HepG2 (cell line): ENCODE measurements around the gene ZNF556. TPM values are rescaled to one million over a fixed set of nuclear protein-coding genes. Genes with fewer than 3 reads are reported as not detected.
A peak's percentile ranks its signal among the peaks of the same experiment; 100 is the strongest.

ENCODE experiments used
- BRD4 ChIP-seq: sonication (generic); formaldehyde crosslinking; IDR thresholded peaks from 2 replicates; pipeline ENCODE4 v1.4.0; 2020; ENCODE audit warnings: missing genetic modification reagents
- CENPX ChIP-seq: sonication (generic); formaldehyde crosslinking; IDR thresholded peaks from 2 replicates; pipeline ENCODE4 v1.9.0; 2021; ENCODE audit warnings: mild to moderate bottlenecking, missing genetic modification reagents, moderate library complexity
- JUND ChIP-seq: sonication (generic); formaldehyde crosslinking; IDR thresholded peaks from 2 replicates; pipeline ENCODE4 v1.8.0; 2022; ENCODE audit warnings: mild to moderate bottlenecking, missing genetic modification reagents
- KLF15 ChIP-seq: sonication (generic); formaldehyde crosslinking; IDR thresholded peaks from 2 replicates; pipeline ENCODE4 v1.8.1; 2023; ENCODE audit warnings: borderline replicate concordance, mild to moderate bottlenecking, inconsistent platforms, missing genetic modification reagents, mixed read lengths
- MTA1 ChIP-seq: sonication (generic); formaldehyde crosslinking; IDR thresholded peaks from 2 replicates; pipeline ENCODE4 v1.4.0; 2020; ENCODE audit warnings: missing genetic modification reagents, mild to moderate bottlenecking, borderline replicate concordance
- MYC ChIP-seq: sonication (generic); formaldehyde crosslinking; IDR thresholded peaks from 2 replicates; pipeline ENCODE4 v1.9.0; 2021; ENCODE audit warnings: missing genetic modification reagents, borderline replicate concordance
- NFYC ChIP-seq: IDR thresholded peaks from 2 replicates; pipeline ENCODE4 v1.6.1; 2016; ENCODE audit warnings: missing genetic modification reagents, missing compliant biosample characterization
- PAWR ChIP-seq: sonication (generic); formaldehyde crosslinking; IDR thresholded peaks from 2 replicates; pipeline ENCODE4 v1.4.0; 2020; ENCODE audit warnings: missing genetic modification reagents, mild to moderate bottlenecking, borderline replicate concordance
- PHF20 ChIP-seq: sonication (generic); formaldehyde crosslinking; IDR thresholded peaks from 2 replicates; pipeline ENCODE4 v1.5.0; 2020; ENCODE audit warnings: mild to moderate bottlenecking, missing genetic modification reagents
- SALL2 ChIP-seq: sonication (generic); formaldehyde crosslinking; IDR thresholded peaks from 2 replicates; pipeline ENCODE4 v1.8.1; 2023; ENCODE audit warnings: mild to moderate bottlenecking, missing genetic modification reagents, inconsistent platforms
- SMC3 ChIP-seq: IDR thresholded peaks from 2 replicates; pipeline ENCODE4 v1.6.1; 2011; ENCODE audit warnings: low read length, improper control_type of control experiment
- SP2 ChIP-seq: sonication (generic); formaldehyde crosslinking; IDR thresholded peaks from 2 replicates; pipeline ENCODE4 v1.5.1; 2020; ENCODE audit warnings: mild to moderate bottlenecking, missing genetic modification reagents
- YEATS4 ChIP-seq: sonication (generic); formaldehyde crosslinking; IDR thresholded peaks from 2 replicates; pipeline ENCODE4 v1.4.0; 2020; ENCODE audit warnings: missing genetic modification reagents, borderline replicate concordance
- ZFP36L2 ChIP-seq: sonication (generic); formaldehyde crosslinking; IDR thresholded peaks from 2 replicates; pipeline ENCODE4 v1.4.0; 2020; ENCODE audit warnings: missing genetic modification reagents
- ZFYVE20 ChIP-seq: sonication (generic); formaldehyde crosslinking; IDR thresholded peaks from 2 replicates; pipeline ENCODE4 v1.8.0; 2023; ENCODE audit warnings: low read depth, mild to moderate bottlenecking, moderate library complexity, missing genetic modification reagents, borderline replicate concordance
- ZNF292 ChIP-seq: sonication (generic); formaldehyde crosslinking; IDR thresholded peaks from 2 replicates; pipeline ENCODE4 v1.8.1; 2022; ENCODE audit warnings: mild to moderate bottlenecking, low read depth, missing genetic modification reagents, borderline replicate concordance
- ZNF350 ChIP-seq: sonication (generic); formaldehyde crosslinking; IDR thresholded peaks from 2 replicates; pipeline ENCODE4 v1.4.0; 2020; ENCODE audit warnings: mild to moderate bottlenecking, low read depth, missing genetic modification reagents, borderline replicate concordance
- ZNF530 ChIP-seq: sonication (generic); formaldehyde crosslinking; IDR thresholded peaks from 2 replicates; pipeline ENCODE4 v1.5.0; 2020; ENCODE audit warnings: low read depth, mild to moderate bottlenecking, missing genetic modification reagents
- ZNF563 ChIP-seq: sonication (generic); formaldehyde crosslinking; IDR thresholded peaks from 2 replicates; pipeline ENCODE4 v1.8.0; 2022; ENCODE audit warnings: mild to moderate bottlenecking, moderate library complexity, missing genetic modification reagents
- ZNF7 ChIP-seq: IDR thresholded peaks from 2 replicates; pipeline ENCODE4 v1.6.1; 2016; ENCODE audit warnings: missing biosample characterization, missing genetic modification reagents
- polyA plus RNA-seq, 8 experiments: library from polyadenylated mRNA; depleted of rRNA in 3 of 8; stranded (reverse) in 7 of 8; unstranded in 1 of 8; fragments of >200 nt; fragmentation: Illumina TruSeq in 4 of 8; extraction: Trizol in 4 of 8; gene quantifications; 2 replicates each; pipeline versions ENCODE4 v1.2.1 to v1.2.3, GENCODE V29; 2011 to 2016; ENCODE audit warnings: low read depth in 4 of 8, missing spikeins in 1 of 8, mixed read lengths in 1 of 8; ENCODE audit not compliant: insufficient read depth in 1 of 8
- total RNA-seq, 5 experiments: library from RNA; depleted of rRNA; stranded (reverse); fragments of >200 nt; fragmentation: Illumina TruSeq; extraction: Trizol; gene quantifications; 2 replicates each; pipeline ENCODE4 v1.2.3, GENCODE V29; 2016; ENCODE audit warnings: low read depth in 1 of 5
- TF ChIP-seq, protein P1 (sequence below): sonication (generic); formaldehyde crosslinking; IDR thresholded peaks from 2 replicates; pipeline ENCODE4 v1.8.1; 2023; ENCODE audit warnings: mild to moderate bottlenecking, missing genetic modification reagents
- TF ChIP-seq, protein P2 (sequence below), 2 experiments: fragments of 450-650 bp in 1 of 2; sonication (generic) in 1 of 2; formaldehyde crosslinking; IDR thresholded peaks; 2 replicates each; pipeline versions ENCODE4 v1.5.0 to v1.8.0; 2020 to 2022; ENCODE audit warnings: mild to moderate bottlenecking in 1 of 2, missing genetic modification reagents in 1 of 2
- TF ChIP-seq, protein P3 (sequence below): sonication (generic); formaldehyde crosslinking; IDR thresholded peaks from 2 replicates; pipeline ENCODE4 v1.8.1; 2023; ENCODE audit warnings: mild to moderate bottlenecking, missing genetic modification reagents
- TF ChIP-seq, protein P4 (sequence below): sonication (generic); formaldehyde crosslinking; IDR thresholded peaks from 2 replicates; pipeline ENCODE4 v1.4.0; 2020; ENCODE audit warnings: missing genetic modification reagents

Gene ZNF556
- total and polyA plus RNA-seq, 2 of the 13 experiments (the other 11 are each of a cell fraction or from before 2014, with no cell fraction given) = 4.2 to 28.6 TPM

DNA sequence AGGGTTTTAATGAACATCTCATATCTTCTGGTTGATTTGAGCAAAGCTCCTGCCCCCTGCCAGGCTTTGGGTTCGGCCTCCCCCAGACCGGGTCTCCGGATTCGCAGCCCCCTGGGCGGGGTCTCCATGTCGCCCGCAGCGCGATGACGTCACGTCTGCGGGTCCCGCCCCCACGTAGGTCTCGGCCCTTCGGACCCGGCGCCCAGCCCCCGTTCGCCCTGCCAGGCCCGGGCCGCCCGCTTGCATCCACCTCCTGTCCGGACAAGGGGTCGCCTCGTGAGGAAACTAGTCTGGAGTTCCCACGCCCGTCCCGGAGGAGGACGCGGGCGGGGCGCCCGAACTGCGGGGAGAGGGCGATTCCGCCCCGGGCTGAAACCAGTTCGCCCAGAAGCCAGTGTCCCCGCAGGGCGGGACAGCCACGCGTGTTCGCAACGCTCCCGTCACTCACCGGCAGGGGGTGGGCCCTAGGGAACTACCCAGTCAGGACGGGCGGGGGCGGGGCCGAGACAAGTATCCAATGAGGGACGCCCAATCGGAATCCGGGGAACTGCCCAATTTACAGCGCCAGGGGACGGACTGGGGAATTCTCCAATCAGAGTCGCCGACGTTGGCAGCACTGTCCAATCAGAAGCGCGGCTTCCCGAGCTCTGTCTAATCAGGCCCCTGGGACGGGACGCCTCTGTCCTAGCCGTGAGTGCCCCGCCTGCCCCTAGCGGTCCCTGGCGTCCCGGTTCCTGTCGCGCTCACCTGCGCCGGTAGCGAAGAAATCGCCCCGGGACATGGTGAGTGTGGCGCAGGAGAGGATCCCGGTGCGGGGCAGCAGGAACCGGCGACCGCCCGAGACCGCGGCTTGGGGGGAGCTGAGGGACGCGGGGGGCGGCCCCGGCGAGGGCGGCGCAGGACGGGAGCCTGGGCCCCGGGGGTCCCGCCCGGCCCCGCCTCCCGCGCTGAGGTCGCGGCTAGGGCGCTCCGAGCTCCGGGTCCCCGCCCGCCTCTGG is 26.0 kb upstream of the ZNF556 start, which contains the start of gene ZNF555 (continued):
- TF ChIP-seq, protein P1, sequence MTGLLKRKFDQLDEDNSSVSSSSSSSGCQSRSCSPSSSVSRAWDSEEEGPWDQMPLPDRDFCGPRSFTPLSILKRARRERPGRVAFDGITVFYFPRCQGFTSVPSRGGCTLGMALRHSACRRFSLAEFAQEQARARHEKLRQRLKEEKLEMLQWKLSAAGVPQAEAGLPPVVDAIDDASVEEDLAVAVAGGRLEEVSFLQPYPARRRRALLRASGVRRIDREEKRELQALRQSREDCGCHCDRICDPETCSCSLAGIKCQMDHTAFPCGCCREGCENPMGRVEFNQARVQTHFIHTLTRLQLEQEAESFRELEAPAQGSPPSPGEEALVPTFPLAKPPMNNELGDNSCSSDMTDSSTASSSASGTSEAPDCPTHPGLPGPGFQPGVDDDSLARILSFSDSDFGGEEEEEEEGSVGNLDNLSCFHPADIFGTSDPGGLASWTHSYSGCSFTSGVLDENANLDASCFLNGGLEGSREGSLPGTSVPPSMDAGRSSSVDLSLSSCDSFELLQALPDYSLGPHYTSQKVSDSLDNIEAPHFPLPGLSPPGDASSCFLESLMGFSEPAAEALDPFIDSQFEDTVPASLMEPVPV = peak; percentile 85; the same call in 1 of the 2 replicates
- TF ChIP-seq MYC (CRISPR knock-in tag) (peak; percentile 92), YEATS4 (peak; percentile 91), ZNF7 (CRISPR knock-in tag) (no peak), NFYC (peak; percentile 98), SALL2 (CRISPR knock-in tag) (peak; percentile 96), PHF20 (peak; percentile 55), CENPX (CRISPR knock-in tag) (no peak), MTA1 (CRISPR knock-in tag) (peak; percentile 100), PAWR (CRISPR knock-in tag) (0 out of 2 replicates have a peak, but pooled peaks have one; percentile 80), ZNF292 (peak; percentile 57; the same call in 1 of the 2 replicates), ZNF530 (CRISPR knock-in tag) (no peak), JUND (CRISPR knock-in tag) (0 out of 2 replicates have a peak, but pooled peaks have one; percentile 60), KLF15 (0 out of 2 replicates have a peak, but pooled peaks have one; percentile 82), BRD4 (peak; percentile 92), SMC3 (no peak), ZFYVE20 (CRISPR knock-in tag) (no peak), ZFP36L2 (CRISPR knock-in tag) (no peak), ZNF563 (no peak; the same call in 1 of the 2 replicates), ZNF350 (CRISPR knock-in tag) (peak; percentile 90), SP2 (CRISPR knock-in tag) (peak; percentile 97)
- TF ChIP-seq, protein P2, sequence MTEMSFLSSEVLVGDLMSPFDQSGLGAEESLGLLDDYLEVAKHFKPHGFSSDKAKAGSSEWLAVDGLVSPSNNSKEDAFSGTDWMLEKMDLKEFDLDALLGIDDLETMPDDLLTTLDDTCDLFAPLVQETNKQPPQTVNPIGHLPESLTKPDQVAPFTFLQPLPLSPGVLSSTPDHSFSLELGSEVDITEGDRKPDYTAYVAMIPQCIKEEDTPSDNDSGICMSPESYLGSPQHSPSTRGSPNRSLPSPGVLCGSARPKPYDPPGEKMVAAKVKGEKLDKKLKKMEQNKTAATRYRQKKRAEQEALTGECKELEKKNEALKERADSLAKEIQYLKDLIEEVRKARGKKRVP (CRISPR knock-in tag; IDR thresholded peaks at IDR 0.05) = peak in 1 of 2 experiments; percentile 66; a peak in 1 of 4 replicates
- TF ChIP-seq, protein P3, sequence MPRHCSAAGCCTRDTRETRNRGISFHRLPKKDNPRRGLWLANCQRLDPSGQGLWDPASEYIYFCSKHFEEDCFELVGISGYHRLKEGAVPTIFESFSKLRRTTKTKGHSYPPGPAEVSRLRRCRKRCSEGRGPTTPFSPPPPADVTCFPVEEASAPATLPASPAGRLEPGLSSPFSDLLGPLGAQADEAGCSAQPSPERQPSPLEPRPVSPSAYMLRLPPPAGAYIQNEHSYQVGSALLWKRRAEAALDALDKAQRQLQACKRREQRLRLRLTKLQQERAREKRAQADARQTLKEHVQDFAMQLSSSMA (CRISPR knock-in tag) = peak; percentile 68; the same call in 1 of the 2 replicates
- TF ChIP-seq, protein P4, sequence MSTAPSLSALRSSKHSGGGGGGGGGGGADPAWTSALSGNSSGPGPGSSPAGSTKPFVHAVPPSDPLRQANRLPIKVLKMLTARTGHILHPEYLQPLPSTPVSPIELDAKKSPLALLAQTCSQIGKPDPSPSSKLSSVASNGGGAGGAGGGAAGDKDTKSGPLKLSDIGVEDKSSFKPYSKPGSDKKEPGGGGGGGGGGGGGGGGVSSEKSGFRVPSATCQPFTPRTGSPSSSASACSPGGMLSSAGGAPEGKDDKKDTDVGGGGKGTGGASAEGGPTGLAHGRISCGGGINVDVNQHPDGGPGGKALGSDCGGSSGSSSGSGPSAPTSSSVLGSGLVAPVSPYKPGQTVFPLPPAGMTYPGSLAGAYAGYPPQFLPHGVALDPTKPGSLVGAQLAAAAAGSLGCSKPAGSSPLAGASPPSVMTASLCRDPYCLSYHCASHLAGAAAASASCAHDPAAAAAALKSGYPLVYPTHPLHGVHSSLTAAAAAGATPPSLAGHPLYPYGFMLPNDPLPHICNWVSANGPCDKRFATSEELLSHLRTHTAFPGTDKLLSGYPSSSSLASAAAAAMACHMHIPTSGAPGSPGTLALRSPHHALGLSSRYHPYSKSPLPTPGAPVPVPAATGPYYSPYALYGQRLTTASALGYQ (CRISPR knock-in tag) = peak; percentile 81; the same call in 1 of the 2 replicates
